ENCODE measurements around the gene COPS8.

Gene COPS8

GRCh38 chr2:237057893-237058300, 27.8 kb upstream of the COPS8 start:
- no peak for TF ChIP-seq CTCF (IDR thresholded peaks at IDR 0.05; ENCODE audit: low read depth, low read length)

GRCh38 chr2:237058423-237058822, 27.3 kb upstream of the COPS8 start:
- TF ChIP-seq CTCF (IDR thresholded peaks at IDR 0.05; ENCODE audit: low read depth, low read length), result no peak
- no peak overlapping the region for H3K4me3 ChIP-seq (ENCODE audit: low read depth, low read length)

More at GRCh38 chr2:237057893-237058300, 27.8 kb upstream of the COPS8 start:
- H3K4me3 ChIP-seq (ENCODE audit: low read depth, low read length), result no peak overlapping the region

DNA sequence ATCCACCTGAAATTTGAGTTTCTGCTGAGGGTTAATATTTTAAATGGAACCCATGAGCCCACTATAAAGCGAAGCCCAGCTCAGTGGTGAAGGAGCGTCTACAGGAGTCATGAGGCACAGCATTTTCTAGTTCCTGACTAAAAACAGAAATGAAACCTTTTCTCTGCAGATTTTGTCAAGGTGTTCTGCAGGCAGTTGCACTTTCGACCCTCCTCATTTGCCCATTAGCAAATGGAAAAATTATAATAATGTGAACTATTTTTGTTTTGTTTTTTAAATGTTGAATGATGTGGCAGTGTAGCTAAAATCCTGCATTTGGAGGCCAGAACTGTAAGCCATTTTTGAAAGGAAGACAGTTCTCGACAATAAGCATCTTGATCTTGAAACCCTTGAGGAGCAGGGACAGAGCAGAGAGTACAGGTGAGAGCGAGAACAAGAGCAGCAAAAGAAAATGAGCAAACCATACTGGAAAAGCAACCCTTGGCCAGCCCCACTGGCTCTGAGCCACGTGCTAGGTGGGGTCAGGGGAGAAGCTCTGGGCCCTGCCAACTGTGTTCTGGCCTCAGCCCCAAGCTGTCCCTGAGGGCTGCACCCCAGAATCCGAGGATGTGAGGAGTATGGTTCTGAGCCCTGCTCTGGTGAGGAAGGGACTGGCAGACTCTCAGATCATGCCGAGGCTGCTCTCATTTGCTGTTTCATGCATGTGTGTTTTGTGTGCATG, 26.4 kb upstream of the COPS8 start:
- no peak overlapping the region for H3K4me3 ChIP-seq (ENCODE audit: low read depth, low read length)
- TF ChIP-seq CTCF (IDR thresholded peaks at IDR 0.05; ENCODE audit: low read depth, low read length), result no peak

DNA sequence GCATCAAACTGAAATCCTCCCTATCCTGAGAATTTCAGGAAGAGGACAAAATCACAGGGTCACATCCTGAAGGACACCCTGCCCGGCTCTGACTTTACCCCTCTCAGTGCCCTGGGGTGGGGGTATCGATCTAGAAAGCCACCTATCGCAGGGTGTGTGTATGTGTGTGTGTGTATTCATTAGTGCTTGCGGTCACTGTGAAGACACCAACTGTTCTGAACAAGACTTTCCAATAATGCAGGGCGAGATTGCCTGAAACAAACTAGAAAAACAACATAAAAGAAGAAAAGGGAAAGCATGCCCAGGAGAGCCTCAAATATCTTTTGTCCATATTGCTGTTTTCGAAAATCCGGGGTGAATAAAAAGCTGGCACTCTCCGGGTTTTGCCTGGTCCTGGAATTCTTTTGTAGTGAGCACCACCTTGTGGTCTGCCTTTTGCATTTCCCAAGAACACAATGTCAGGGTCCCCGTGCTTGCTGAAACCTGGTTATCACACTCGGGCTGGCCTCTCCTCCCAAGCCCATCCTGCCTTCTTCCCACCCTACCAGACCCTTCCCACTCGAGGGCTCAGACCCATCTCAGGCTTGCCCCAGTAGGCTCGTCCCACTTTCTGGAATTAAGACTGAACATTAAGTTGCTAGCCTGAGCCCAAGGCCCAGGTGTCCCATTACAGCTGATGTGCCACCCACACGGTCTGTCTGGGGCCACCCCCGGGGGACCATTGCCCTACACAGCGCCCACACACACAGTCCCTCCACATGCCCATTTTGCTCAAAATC, 25.0 kb upstream of the COPS8 start:
- peak; percentile 62 for TF ChIP-seq CTCF (IDR thresholded peaks at IDR 0.05; ENCODE audit: low read depth, low read length)
- H3K4me3 ChIP-seq (ENCODE audit: low read depth, low read length), result no peak overlapping the region

GRCh38 chr2:237061356-237061755, 24.3 kb upstream of the COPS8 start:
- H3K4me3 ChIP-seq (ENCODE audit: low read depth, low read length), result no peak overlapping the region
- TF ChIP-seq CTCF (IDR thresholded peaks at IDR 0.05; ENCODE audit: low read depth, low read length), result no peak

GRCh38 chr2:237062585-237062984, 23.1 kb upstream of the COPS8 start:
- TF ChIP-seq CTCF (IDR thresholded peaks at IDR 0.05; ENCODE audit: low read depth, low read length), result no peak
- H3K4me3 ChIP-seq (ENCODE audit: low read depth, low read length), result no peak overlapping the region

Measured in WI38 (cell line).